Measurements from ENCODE around the gene CLEC1B.
A peak's percentile ranks its signal among the peaks of the same experiment; 100 is the strongest.
"Not testable (repeated sequence)": the region's sequence is repeated elsewhere in the genome, so short reads cannot be mapped to it uniquely, and the experiment has no call there.

Gene CLEC1B

GRCh38 chr12:9975614-9976013 lies 23.3 kb downstream of the CLEC1B start:
- no peak for DNase-seq (ENCODE audit: low read depth in 1 of 2, low spot score in 1 of 2)

- not testable (repeated sequence) for DNase-seq (ENCODE audit: low read depth in 1 of 2, low spot score in 1 of 2)
Observed at GRCh38 chr12:9974731-9975130, 24.2 kb downstream of the CLEC1B start.

GRCh38 chr12:9973949-9974348 lies 25.0 kb downstream of the CLEC1B start:
- DNase-seq (ENCODE audit: low read depth in 1 of 2, low spot score in 1 of 2): no peak

GRCh38 chr12:9971181-9971580 lies 27.7 kb downstream of the CLEC1B start, which contains the start of gene CLEC12A:
Gene CLEC12A (plus strand): TSS chr12:9971409. CDS start chr12:9971597, 188 bp downstream.
- no peak for DNase-seq (ENCODE audit: low read depth in 1 of 2, low spot score in 1 of 2)

GRCh38 chr12:9969673-9970072 lies 29.2 kb downstream of the CLEC1B start:
- DNase-seq (ENCODE audit: low read depth in 1 of 2, low spot score in 1 of 2): no peak

- no peak for DNase-seq (ENCODE audit: low read depth in 1 of 2, low spot score in 1 of 2)
Observed at GRCh38 chr12:9961901-9962300, 37.0 kb downstream of the CLEC1B start.

- no peak for DNase-seq (ENCODE audit: low read depth in 1 of 2, low spot score in 1 of 2)
Observed at GRCh38 chr12:9961106-9961505, 37.8 kb downstream of the CLEC1B start.

GRCh38 chr12:9960590-9960989 lies 38.3 kb downstream of the CLEC1B start:
- DNase-seq (ENCODE audit: low read depth in 1 of 2, low spot score in 1 of 2): no peak

- no peak for DNase-seq (ENCODE audit: low read depth in 1 of 2, low spot score in 1 of 2)
Observed at GRCh38 chr12:9957834-9958233, 41.1 kb downstream of the CLEC1B start.

- not testable (repeated sequence) for DNase-seq (ENCODE audit: low read depth in 1 of 2, low spot score in 1 of 2)
Observed at GRCh38 chr12:9952954-9953729, 45.8 kb downstream of the CLEC1B start.

- peak in 1 of 2 donors; percentile 12 for DNase-seq (ENCODE audit: low read depth in 1 of 2, low spot score in 1 of 2)
Observed at GRCh38 chr12:9951026-9951675, 47.8 kb downstream of the CLEC1B start.

- DNase-seq (ENCODE audit: low read depth in 1 of 2, low spot score in 1 of 2): no peak
Observed at GRCh38 chr12:9948606-9949296, 50.2 kb downstream of the CLEC1B start.

- no peak for DNase-seq (ENCODE audit: low read depth in 1 of 2, low spot score in 1 of 2)
Observed at GRCh38 chr12:9947674-9948073, 51.2 kb downstream of the CLEC1B start.

- no peak for DNase-seq (ENCODE audit: low read depth in 1 of 2, low spot score in 1 of 2)
Observed at GRCh38 chr12:9944391-9944790, 54.5 kb downstream of the CLEC1B start.

GRCh38 chr12:9943240-9943639 lies 55.7 kb downstream of the CLEC1B start:
- no peak for DNase-seq (ENCODE audit: low read depth in 1 of 2, low spot score in 1 of 2)
